Measurements from ENCODE around the gene GPR78.
"Not testable (repeated sequence)": the region's sequence is repeated elsewhere in the genome, so short reads cannot be mapped to it uniquely, and the experiment has no call there.

The GPR78 gene

GRCh38 chr4:8564595-8564994 is 15.6 kb upstream of the GPR78 start:
- no peak for DNase-seq (ENCODE audit: low read depth in 2 of 2)

- DNase-seq (ENCODE audit: low read depth in 2 of 2), result no peak
These were observed 12.0 kb upstream of the GPR78 start for GRCh38 chr4:8568068-8568668.

GRCh38 chr4:8570201-8570600 is 10.0 kb upstream of the GPR78 start:
- no peak for DNase-seq (ENCODE audit: low read depth in 2 of 2)

- no peak for DNase-seq (ENCODE audit: low read depth in 2 of 2)
These were observed 8.2 kb upstream of the GPR78 start for GRCh38 chr4:8571702-8572685.

GRCh38 chr4:8573266-8573665 is 6.9 kb upstream of the GPR78 start:
- DNase-seq (ENCODE audit: low read depth in 2 of 2), result no peak

GRCh38 chr4:8574796-8575370 is 5.3 kb upstream of the GPR78 start:
- no peak for DNase-seq (ENCODE audit: low read depth in 2 of 2)

GRCh38 chr4:8575457-8575856 is 4.7 kb upstream of the GPR78 start:
- DNase-seq (ENCODE audit: low read depth in 2 of 2), result no peak

GRCh38 chr4:8576591-8576990 is 3.6 kb upstream of the GPR78 start:
- DNase-seq (ENCODE audit: low read depth in 2 of 2), result not testable (repeated sequence)

GRCh38 chr4:8577046-8577445 is 3.1 kb upstream of the GPR78 start:
- no peak for DNase-seq (ENCODE audit: low read depth in 2 of 2)

- no peak for DNase-seq (ENCODE audit: low read depth in 2 of 2)
These were observed 2.2 kb upstream of the GPR78 start for GRCh38 chr4:8577972-8578371.

- DNase-seq (ENCODE audit: low read depth in 2 of 2), result no peak
These were observed 1.5 kb upstream of the GPR78 start for GRCh38 chr4:8578717-8579116.

GRCh38 chr4:8579526-8580320 is 469 bp upstream of the GPR78 start:
- DNase-seq (ENCODE audit: low read depth in 2 of 2), result no peak

- DNase-seq (ENCODE audit: low read depth in 2 of 2), result no peak
These were observed 1.1 kb downstream of the GPR78 start for GRCh38 chr4:8581094-8581861.

GRCh38 chr4:8582016-8582415 is 1.8 kb downstream of the GPR78 start:
- DNase-seq (ENCODE audit: low read depth in 2 of 2), result no peak

- no peak for DNase-seq (ENCODE audit: low read depth in 2 of 2)
These were observed 2.2 kb downstream of the GPR78 start for GRCh38 chr4:8582436-8582835.

GRCh38 chr4:8582941-8583654 is 2.9 kb downstream of the GPR78 start:
- no peak for DNase-seq (ENCODE audit: low read depth in 2 of 2)

- no peak for DNase-seq (ENCODE audit: low read depth in 2 of 2)
These were observed 3.4 kb downstream of the GPR78 start for GRCh38 chr4:8583655-8584025.

- DNase-seq (ENCODE audit: low read depth in 2 of 2), result no peak
These were observed 5.0 kb downstream of the GPR78 start for GRCh38 chr4:8585186-8585585.

- DNase-seq (ENCODE audit: low read depth in 2 of 2), result no peak
These were observed 5.6 kb downstream of the GPR78 start for GRCh38 chr4:8585721-8586212.

- no peak for DNase-seq (ENCODE audit: low read depth in 2 of 2)
These were observed 6.1 kb downstream of the GPR78 start for GRCh38 chr4:8586246-8586645.
